NT2/D1 (cell line): Measurements from ENCODE around the gene DZIP1.
"Not testable (repeated sequence)": the region's sequence is repeated elsewhere in the genome, so short reads cannot be mapped to it uniquely, and the experiment has no call there.

Experiments used
- DNase-seq: peaks from one replicate; pipeline ENCODE4 v3.0.0-alpha.2; 2011; ENCODE audit warnings: low read depth, low spot score
- H3K27me3 ChIP-seq: 2 replicates; pipeline ENCODE4 v1.6.0; 2011; ENCODE audit warnings: mild to moderate bottlenecking; ENCODE audit not compliant: insufficient read length, insufficient read depth
- H3K36me3 ChIP-seq: 2 replicates; pipeline ENCODE4 v1.6.1; 2011; ENCODE audit warnings: mild to moderate bottlenecking, low read length, mixed read lengths; ENCODE audit not compliant: insufficient read depth, insufficient read length
- H3K4me1 ChIP-seq: 2 replicates; pipeline ENCODE4 v1.5.1; 2011; ENCODE audit not compliant: insufficient read depth, insufficient read length
- H3K4me3 ChIP-seq: 2 replicates; pipeline ENCODE4 v1.5.1; 2011; ENCODE audit warnings: low read depth; ENCODE audit not compliant: insufficient read length
- H3K9ac ChIP-seq: 2 replicates; pipeline ENCODE4 v1.6.0; 2011; ENCODE audit warnings: low read depth; ENCODE audit not compliant: insufficient read length
- H3K9me3 ChIP-seq: 2 replicates; pipeline ENCODE4 v1.5.1; 2011; ENCODE audit warnings: mild to moderate bottlenecking, low read length; ENCODE audit not compliant: insufficient read depth
- SUZ12 ChIP-seq: IDR thresholded peaks from 2 replicates; pipeline ENCODE4 v1.6.1; 2011; ENCODE audit not compliant: insufficient read length, insufficient read depth; ENCODE audit errors: extremely low read depth
- YY1 ChIP-seq: IDR thresholded peaks from 2 replicates; pipeline ENCODE4 v1.6.1; 2011; ENCODE audit not compliant: insufficient read length, insufficient read depth
- ZNF274 ChIP-seq: IDR thresholded peaks from 2 replicates; pipeline ENCODE4 v1.6.1; 2011; ENCODE audit warnings: mild to moderate bottlenecking, low read depth, low read length

Gene DZIP1

GRCh38 chr13:95644601-95645052 is at the start of gene DZIP1:
Gene DZIP1, minus strand, starts transcription at chr13:95644706. Its CDS starts 2,677 bp downstream, at chr13:95642029.
- TF ChIP-seq ZNF274 (no peak), SUZ12 (no peak), YY1 (no peak)
- Histone ChIP-seq H3K27me3 (no peaks in the 10 kb centered on the region), H3K9me3 (no peaks in the 10 kb centered on the region), H3K9ac (peak within 1 kb of the TSS; percentile 87), H3K36me3 (peaks cover 26% of the 10 kb centered on the region), H3K4me3 (peak within 1 kb of the TSS; percentile 76), H3K4me1 (peaks cover 3% of the 10 kb centered on the region)
- DNase-seq = peak; percentile 92

DNA sequence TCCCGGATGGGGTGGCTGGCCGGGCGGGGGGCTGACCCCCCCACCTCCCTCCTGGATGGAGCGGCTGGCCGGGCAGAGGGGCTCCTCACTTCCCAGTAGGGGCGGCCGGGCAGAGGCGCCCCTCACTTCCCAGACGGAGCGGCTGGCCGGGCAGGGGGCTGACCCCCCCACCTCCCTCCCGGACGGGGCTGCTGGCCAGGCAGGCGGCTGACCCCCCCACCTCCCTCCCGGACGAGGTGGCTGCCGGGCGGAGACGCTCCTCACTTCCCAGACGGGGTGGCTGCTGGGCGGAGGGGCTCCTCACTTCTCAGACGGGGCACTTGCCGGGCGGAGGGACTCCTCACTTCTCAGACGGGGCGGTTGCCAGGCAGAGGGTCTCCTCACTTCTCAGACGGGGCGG is 46.5 kb upstream of the DZIP1 start:
- H3K4me1 ChIP-seq, H3K9me3 ChIP-seq, H3K36me3 ChIP-seq, H3K27me3 ChIP-seq, DNase-seq, H3K9ac ChIP-seq, H3K4me3 ChIP-seq: not testable (repeated sequence)

GRCh38 chr13:95689582-95689926 is 45.0 kb upstream of the DZIP1 start:
- Histone ChIP-seq H3K9me3 (peaks cover 15% of the 10 kb centered on the region; the same call in 1 of the 2 replicates), H3K9ac (no peak overlapping the region), H3K4me3 (no peak overlapping the region), H3K36me3 (no peaks in the 10 kb centered on the region), H3K27me3 (no peaks in the 10 kb centered on the region), H3K4me1 (peaks cover 6% of the 10 kb centered on the region)
- TF ChIP-seq ZNF274 = no peak
- no peak for TF ChIP-seq SUZ12
- no peak for TF ChIP-seq YY1
- no peak for DNase-seq

DNA sequence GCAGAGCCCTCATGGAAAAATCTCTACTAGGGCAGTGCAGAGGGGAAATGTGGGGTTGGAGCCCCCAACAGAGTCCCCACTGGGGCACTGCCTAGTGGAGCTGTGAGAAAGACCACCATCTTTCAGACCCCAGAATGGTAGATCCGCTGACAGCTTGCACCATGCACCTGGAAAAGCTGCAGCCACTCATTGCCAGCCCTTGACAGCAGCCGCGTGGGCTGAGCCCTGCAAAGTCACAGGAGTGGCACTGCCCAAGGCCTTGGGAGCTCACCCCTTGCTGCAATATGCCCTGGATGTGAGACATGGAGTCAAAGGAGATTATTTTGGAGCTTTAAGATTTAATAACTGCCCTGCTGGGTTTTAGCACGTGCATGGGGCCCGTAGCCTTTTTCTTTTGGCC is 40.5 kb upstream of the DZIP1 start:
- not testable (repeated sequence) for H3K4me3 ChIP-seq, H3K36me3 ChIP-seq, DNase-seq, H3K9ac ChIP-seq, H3K4me1 ChIP-seq, H3K27me3 ChIP-seq
- peaks cover 15% of the 10 kb centered on the region; the same call in 1 of the 2 replicates for H3K9me3 ChIP-seq

DNA sequence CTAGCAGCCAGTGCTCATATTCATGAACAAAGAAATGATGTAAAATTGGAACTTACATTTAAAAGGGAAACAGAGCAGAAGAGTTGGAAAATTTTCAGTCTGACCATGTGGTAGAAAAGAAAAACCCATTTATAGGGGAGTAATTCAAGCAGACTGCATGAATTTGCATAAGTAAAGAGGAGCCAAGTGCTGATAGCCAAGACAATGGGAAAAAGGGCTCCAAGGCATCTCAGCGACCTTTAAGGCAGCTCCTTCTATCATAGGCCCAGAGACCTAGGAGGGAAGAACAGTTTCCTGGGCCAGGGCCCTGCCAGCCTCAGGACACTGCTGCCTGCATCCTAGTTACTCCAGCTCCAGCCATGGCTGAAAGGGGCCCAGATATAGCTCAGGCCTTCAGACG is 39.9 kb upstream of the DZIP1 start:
- no peaks in the 10 kb centered on the region for H3K27me3 ChIP-seq
- no peak overlapping the region for H3K4me3 ChIP-seq
- H3K9ac ChIP-seq = no peak overlapping the region
- DNase-seq = peak; percentile 58
- no peak for TF ChIP-seq ZNF274
- no peak for TF ChIP-seq SUZ12
- TF ChIP-seq YY1 = no peak
- no peaks in the 10 kb centered on the region for H3K36me3 ChIP-seq
- peaks cover 6% of the 10 kb centered on the region for H3K4me1 ChIP-seq
- peaks cover 15% of the 10 kb centered on the region; the same call in 1 of the 2 replicates for H3K9me3 ChIP-seq

- H3K36me3 ChIP-seq = no peaks in the 10 kb centered on the region
- H3K4me3 ChIP-seq = no peak overlapping the region
- peaks cover 2% of the 10 kb centered on the region for H3K4me1 ChIP-seq
- TF ChIP-seq YY1 = no peak
- no peak for TF ChIP-seq SUZ12
- no peak for TF ChIP-seq ZNF274
- H3K9me3 ChIP-seq = peaks cover 1% of the 10 kb centered on the region; the same call in 1 of the 2 replicates
- no peaks in the 10 kb centered on the region for H3K27me3 ChIP-seq
- no peak for DNase-seq
- H3K9ac ChIP-seq = no peak overlapping the region
These were observed 35.2 kb upstream of the DZIP1 start for GRCh38 chr13:95679722-95680121.

GRCh38 chr13:95678967-95679366 is 34.5 kb upstream of the DZIP1 start:
- Histone ChIP-seq H3K27me3 (no peaks in the 10 kb centered on the region), H3K36me3 (no peaks in the 10 kb centered on the region), H3K4me3 (no peak overlapping the region), H3K4me1 (no peaks in the 10 kb centered on the region), H3K9me3 (no peaks in the 10 kb centered on the region), H3K9ac (no peak overlapping the region)
- TF ChIP-seq YY1 = no peak
- no peak for TF ChIP-seq SUZ12
- no peak for TF ChIP-seq ZNF274
- no peak for DNase-seq
